ENCODE results near the gene TTC28.

Gene TTC28

DNA sequence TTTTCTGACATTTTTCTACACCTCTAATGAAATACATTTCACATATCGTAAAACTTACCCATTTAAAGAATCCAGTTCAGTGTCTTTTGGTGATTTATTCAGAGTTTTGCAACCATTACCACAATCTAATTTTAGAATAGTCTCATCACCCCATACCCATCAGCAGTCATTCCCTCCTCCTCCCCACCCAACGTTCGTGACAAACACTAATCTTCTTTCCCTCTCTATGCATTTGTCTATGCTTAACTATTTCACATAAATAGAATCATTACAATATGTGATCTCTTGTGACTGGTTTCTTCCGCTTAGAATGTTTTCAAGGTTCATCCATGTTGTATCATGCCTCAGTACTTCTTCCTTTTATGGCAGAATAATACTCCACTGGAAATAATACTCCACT lies 9.5 kb downstream of the TTC28 start:
- Histone ChIP-seq H3K27ac (ENCODE audit: extremely low read depth, low read depth, low read length) (no peak overlapping the region), H3K4me3 (ENCODE audit: low read depth, low read length) (no peak overlapping the region), H3K36me3 (ENCODE audit: control insufficient read depth in 2 of 2, insufficient read depth in 1 of 2, low read length in 2 of 2) (peaks cover 0 to 6% of the 10 kb centered on the region in 2 experiments; a peak in 2 of 3 replicates), H3K9me3 (ENCODE audit: control insufficient read depth, insufficient read depth, low read depth, low read length) (no peaks in the 10 kb centered on the region), H3K4me1 (ENCODE audit: control insufficient read depth, insufficient read depth, low read length) (peaks cover 6% of the 10 kb centered on the region)
- POLR2A ChIA-PET: no interaction called here
- TF ChIP-seq ZNF426 (tag by site-specific recombination; IDR thresholded peaks at IDR 0.05) (no peak), ZNF146 (tag by site-specific recombination; IDR thresholded peaks at IDR 0.05) (no peak), HOXC10 (CRISPR knock-in tag; IDR thresholded peaks at IDR 0.05) (no peak), OSR2 (tag by site-specific recombination; IDR thresholded peaks at IDR 0.05) (no peak), KLF16 (tag by site-specific recombination; IDR thresholded peaks at IDR 0.05) (no peak), GLIS1 (tag by site-specific recombination; IDR thresholded peaks at IDR 0.05) (no peak)
- TF ChIP-seq, protein P1, sequence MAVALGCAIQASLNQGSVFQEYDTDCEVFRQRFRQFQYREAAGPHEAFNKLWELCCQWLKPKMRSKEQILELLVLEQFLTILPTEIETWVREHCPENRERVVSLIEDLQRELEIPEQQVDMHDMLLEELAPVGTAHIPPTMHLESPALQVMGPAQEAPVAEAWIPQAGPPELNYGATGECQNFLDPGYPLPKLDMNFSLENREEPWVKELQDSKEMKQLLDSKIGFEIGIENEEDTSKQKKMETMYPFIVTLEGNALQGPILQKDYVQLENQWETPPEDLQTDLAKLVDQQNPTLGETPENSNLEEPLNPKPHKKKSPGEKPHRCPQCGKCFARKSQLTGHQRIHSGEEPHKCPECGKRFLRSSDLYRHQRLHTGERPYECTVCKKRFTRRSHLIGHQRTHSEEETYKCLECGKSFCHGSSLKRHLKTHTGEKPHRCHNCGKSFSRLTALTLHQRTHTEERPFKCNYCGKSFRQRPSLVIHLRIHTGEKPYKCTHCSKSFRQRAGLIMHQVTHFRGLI (tag by site-specific recombination; IDR thresholded peaks at IDR 0.05): no peak
- TF ChIP-seq, protein P2, sequence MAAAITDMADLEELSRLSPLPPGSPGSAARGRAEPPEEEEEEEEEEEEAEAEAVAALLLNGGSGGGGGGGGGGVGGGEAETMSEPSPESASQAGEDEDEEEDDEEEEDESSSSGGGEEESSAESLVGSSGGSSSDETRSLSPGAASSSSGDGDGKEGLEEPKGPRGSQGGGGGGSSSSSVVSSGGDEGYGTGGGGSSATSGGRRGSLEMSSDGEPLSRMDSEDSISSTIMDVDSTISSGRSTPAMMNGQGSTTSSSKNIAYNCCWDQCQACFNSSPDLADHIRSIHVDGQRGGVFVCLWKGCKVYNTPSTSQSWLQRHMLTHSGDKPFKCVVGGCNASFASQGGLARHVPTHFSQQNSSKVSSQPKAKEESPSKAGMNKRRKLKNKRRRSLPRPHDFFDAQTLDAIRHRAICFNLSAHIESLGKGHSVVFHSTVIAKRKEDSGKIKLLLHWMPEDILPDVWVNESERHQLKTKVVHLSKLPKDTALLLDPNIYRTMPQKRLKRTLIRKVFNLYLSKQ (tag by site-specific recombination; IDR thresholded peaks at IDR 0.05; ENCODE audit: borderline replicate concordance): no peak
- TF ChIP-seq, protein P3, sequence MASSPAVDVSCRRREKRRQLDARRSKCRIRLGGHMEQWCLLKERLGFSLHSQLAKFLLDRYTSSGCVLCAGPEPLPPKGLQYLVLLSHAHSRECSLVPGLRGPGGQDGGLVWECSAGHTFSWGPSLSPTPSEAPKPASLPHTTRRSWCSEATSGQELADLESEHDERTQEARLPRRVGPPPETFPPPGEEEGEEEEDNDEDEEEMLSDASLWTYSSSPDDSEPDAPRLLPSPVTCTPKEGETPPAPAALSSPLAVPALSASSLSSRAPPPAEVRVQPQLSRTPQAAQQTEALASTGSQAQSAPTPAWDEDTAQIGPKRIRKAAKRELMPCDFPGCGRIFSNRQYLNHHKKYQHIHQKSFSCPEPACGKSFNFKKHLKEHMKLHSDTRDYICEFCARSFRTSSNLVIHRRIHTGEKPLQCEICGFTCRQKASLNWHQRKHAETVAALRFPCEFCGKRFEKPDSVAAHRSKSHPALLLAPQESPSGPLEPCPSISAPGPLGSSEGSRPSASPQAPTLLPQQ (tag by site-specific recombination; IDR thresholded peaks at IDR 0.05): no peak
- TF ChIP-seq, protein P4, sequence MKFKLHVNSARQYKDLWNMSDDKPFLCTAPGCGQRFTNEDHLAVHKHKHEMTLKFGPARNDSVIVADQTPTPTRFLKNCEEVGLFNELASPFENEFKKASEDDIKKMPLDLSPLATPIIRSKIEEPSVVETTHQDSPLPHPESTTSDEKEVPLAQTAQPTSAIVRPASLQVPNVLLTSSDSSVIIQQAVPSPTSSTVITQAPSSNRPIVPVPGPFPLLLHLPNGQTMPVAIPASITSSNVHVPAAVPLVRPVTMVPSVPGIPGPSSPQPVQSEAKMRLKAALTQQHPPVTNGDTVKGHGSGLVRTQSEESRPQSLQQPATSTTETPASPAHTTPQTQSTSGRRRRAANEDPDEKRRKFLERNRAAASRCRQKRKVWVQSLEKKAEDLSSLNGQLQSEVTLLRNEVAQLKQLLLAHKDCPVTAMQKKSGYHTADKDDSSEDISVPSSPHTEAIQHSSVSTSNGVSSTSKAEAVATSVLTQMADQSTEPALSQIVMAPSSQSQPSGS (tag by site-specific recombination; IDR thresholded peaks at IDR 0.05; ENCODE audit: low read depth): no peak
- CTCF ChIA-PET: no interaction called here

DNA sequence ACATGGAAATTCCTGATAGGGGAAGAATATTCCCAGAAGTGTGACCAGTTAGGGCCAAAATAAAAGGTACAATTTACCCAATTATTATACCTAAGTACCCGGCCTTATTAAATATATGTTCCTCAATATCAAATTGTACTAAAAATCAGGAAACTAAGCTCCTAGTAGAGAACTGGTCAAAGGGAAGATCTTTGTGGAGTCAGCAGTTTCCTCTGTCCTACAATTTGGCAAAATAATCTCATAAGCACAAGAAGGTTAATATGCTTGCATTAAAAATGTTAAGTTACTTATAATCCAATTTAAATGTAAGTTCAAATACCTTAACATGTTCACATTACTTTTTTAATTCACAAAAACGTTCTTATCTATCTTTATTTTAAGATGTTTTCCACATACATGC lies 10.3 kb downstream of the TTC28 start:
- Histone ChIP-seq H3K4me1 (ENCODE audit: control insufficient read depth, insufficient read depth, low read length) (peaks cover 5% of the 10 kb centered on the region), H3K4me3 (ENCODE audit: low read depth, low read length) (no peak overlapping the region), H3K36me3 (ENCODE audit: control insufficient read depth in 2 of 2, insufficient read depth in 1 of 2, low read length in 2 of 2) (peaks cover 0 to 6% of the 10 kb centered on the region in 2 experiments; a peak in 2 of 3 replicates), H3K27ac (ENCODE audit: extremely low read depth, low read depth, low read length) (no peak overlapping the region), H3K9me3 (ENCODE audit: control insufficient read depth, insufficient read depth, low read depth, low read length) (no peaks in the 10 kb centered on the region)
- ChIA-PET POLR2A (interaction anchor here (0.7 kb wide), 1 partner anchor 143 kb away, joined by 3 read pairs; no protein-coding TSS in a partner anchor), CTCF (no interaction called here)
- TF ChIP-seq ZFHX2 (tag by site-specific recombination; conservative IDR thresholded peaks at IDR 0.05) (no peak), ZNF792 (tag by site-specific recombination; IDR thresholded peaks at IDR 0.05) (no peak), ZFP3 (tag by site-specific recombination; IDR thresholded peaks at IDR 0.05; ENCODE audit: low read depth) (no peak), GFI1B (tag by site-specific recombination; IDR thresholded peaks at IDR 0.05) (no peak), TRIM28 (IDR thresholded peaks at IDR 0.05; ENCODE audit: borderline replicate concordance, low read length) (no peak), ZNF354C (tag by site-specific recombination; IDR thresholded peaks at IDR 0.05; ENCODE audit: borderline replicate concordance, low read depth) (no peak), HOXC10 (CRISPR knock-in tag; IDR thresholded peaks at IDR 0.05) (no peak), ZNF624 (tag by site-specific recombination; IDR thresholded peaks at IDR 0.05) (no peak), ZNF23 (tag by site-specific recombination; IDR thresholded peaks at IDR 0.05; ENCODE audit: borderline replicate concordance) (no peak), GLIS2 (tag by site-specific recombination; IDR thresholded peaks at IDR 0.05) (no peak)
- TF ChIP-seq, protein P5, sequence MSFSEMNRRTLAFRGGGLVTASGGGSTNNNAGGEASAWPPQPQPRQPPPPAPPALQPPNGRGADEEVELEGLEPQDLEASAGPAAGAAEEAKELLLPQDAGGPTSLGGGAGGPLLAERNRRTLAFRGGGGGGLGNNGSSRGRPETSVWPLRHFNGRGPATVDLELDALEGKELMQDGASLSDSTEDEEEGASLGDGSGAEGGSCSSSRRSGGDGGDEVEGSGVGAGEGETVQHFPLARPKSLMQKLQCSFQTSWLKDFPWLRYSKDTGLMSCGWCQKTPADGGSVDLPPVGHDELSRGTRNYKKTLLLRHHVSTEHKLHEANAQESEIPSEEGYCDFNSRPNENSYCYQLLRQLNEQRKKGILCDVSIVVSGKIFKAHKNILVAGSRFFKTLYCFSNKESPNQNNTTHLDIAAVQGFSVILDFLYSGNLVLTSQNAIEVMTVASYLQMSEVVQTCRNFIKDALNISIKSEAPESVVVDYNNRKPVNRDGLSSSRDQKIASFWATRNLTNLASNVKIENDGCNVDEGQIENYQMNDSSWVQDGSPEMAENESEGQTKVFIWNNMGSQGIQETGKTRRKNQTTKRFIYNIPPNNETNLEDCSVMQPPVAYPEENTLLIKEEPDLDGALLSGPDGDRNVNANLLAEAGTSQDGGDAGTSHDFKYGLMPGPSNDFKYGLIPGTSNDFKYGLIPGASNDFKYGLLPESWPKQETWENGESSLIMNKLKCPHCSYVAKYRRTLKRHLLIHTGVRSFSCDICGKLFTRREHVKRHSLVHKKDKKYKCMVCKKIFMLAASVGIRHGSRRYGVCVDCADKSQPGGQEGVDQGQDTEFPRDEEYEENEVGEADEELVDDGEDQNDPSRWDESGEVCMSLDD (tag by site-specific recombination; IDR thresholded peaks at IDR 0.05): no peak

All from HEK293 (cell line).